D721Med (cell line): ENCODE results near the gene ARRB1.

Experiments used
- DNase-seq: peaks from one replicate; pipeline ENCODE4 v3.0.0; 2011; ENCODE audit warnings: low spot score; ENCODE audit not compliant: insufficient read length
- FAIRE-seq: peaks from 2 replicates; lab custom pipeline; 2011; peaks lifted over from hg19 to GRCh38; lab: Jason Lieb, UNC
- TF ChIP-seq, protein P1 (sequence below): IDR thresholded peaks from 2 replicates; pipeline ENCODE4 v1.5.1; 2012; ENCODE audit warnings: mild to moderate bottlenecking, control low read depth; ENCODE audit not compliant: insufficient read depth; ENCODE audit errors: missing control alignments

ARRB1 gene

DNA sequence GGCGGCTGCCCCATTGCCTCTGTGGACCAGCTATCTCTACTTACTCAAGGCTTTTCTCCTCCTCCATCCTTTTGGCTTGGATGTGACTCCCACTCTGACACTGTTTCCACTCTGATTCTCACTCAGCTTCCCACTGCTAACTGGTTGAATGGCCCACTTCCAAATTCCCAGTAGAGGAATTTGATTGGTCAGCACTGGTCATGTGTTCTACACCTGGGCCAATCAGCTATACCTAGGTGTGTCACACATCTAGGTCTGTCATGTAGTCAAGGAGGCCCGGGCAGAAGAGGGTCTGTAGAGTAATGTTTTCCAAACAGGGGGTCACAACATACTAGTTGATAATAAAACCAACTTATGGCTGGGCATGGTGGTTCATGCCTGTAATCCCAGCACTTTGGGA lies 57.6 kb downstream of the ARRB1 start:
- no peak for FAIRE-seq
- TF ChIP-seq, protein P1, sequence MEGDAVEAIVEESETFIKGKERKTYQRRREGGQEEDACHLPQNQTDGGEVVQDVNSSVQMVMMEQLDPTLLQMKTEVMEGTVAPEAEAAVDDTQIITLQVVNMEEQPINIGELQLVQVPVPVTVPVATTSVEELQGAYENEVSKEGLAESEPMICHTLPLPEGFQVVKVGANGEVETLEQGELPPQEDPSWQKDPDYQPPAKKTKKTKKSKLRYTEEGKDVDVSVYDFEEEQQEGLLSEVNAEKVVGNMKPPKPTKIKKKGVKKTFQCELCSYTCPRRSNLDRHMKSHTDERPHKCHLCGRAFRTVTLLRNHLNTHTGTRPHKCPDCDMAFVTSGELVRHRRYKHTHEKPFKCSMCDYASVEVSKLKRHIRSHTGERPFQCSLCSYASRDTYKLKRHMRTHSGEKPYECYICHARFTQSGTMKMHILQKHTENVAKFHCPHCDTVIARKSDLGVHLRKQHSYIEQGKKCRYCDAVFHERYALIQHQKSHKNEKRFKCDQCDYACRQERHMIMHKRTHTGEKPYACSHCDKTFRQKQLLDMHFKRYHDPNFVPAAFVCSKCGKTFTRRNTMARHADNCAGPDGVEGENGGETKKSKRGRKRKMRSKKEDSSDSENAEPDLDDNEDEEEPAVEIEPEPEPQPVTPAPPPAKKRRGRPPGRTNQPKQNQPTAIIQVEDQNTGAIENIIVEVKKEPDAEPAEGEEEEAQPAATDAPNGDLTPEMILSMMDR: no peak
- DNase-seq: no peak

DNA sequence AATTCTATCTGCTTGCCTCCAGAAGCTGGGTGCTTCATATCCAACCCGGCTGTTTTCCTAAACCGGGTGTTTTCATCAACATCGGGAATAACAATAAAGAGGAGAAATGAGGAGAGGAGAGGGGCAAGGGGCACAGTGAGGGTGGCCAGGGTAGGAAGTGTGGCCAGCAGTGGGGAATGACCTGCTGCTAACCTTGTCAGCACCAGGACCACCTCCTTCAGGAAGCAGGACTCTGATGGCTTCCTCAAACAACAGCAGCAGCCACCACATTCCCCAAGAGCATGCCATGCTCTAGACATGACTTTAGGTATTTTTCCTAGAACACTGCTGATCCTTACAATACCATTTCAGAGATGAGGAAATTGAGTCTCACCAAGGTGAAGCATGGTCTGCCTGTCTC lies 58.5 kb downstream of the ARRB1 start:
- FAIRE-seq (no peak), DNase-seq (no peak)
- TF ChIP-seq, protein P1: no peak

DNA sequence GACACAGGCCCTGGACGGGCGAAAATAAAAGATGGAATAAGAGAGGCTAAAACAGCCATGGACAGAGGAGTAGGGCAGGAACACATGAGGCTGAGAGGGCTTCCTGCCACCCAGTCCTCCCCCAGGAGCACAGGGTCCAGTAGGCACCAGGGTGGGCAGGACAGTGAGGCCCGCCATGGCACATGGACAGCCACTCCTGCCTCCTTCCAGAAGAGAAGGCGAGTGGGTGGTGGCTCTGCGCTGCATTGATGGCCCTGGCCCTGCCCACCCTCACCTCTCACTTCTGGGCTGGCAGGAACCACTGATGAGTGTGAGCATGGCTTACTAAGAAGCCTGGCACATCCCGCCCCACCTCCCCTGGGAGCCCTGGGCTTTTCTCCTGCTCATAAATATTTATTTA lies 59.7 kb downstream of the ARRB1 start:
- DNase-seq (no peak), FAIRE-seq (no peak)
- TF ChIP-seq, protein P1: no peak

DNA sequence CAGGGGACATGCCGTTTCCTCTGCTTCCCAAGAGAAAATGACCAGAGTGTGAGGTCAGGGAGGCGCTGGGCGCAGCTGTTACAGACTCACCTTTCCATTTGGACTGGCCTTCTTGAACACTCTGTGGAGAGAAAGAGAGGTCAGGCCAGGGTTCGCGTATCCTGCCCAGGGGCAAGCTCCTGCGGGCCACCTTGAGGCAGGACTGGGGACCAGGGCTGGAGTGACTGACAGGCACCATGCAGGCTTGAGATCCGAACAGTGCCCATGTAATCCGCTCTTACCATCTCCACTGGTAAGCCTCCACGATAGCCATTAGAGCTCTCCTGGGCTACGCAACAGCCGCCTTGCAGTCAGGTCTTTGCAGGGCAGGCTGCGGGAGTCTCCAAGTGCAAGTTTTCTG lies 61.5 kb downstream of the ARRB1 start:
- no peak for DNase-seq
- TF ChIP-seq, protein P1: no peak
- no peak for FAIRE-seq

- TF ChIP-seq, protein P1: no peak
- DNase-seq (no peak), FAIRE-seq (no peak)
Observed at GRCh38 chr11:75289511-75289760, 62.0 kb downstream of the ARRB1 start.

GRCh38 chr11:75287579-75287978 lies 63.9 kb downstream of the ARRB1 start:
- TF ChIP-seq, protein P1: no peak
- FAIRE-seq: no peak
- no peak for DNase-seq

DNA sequence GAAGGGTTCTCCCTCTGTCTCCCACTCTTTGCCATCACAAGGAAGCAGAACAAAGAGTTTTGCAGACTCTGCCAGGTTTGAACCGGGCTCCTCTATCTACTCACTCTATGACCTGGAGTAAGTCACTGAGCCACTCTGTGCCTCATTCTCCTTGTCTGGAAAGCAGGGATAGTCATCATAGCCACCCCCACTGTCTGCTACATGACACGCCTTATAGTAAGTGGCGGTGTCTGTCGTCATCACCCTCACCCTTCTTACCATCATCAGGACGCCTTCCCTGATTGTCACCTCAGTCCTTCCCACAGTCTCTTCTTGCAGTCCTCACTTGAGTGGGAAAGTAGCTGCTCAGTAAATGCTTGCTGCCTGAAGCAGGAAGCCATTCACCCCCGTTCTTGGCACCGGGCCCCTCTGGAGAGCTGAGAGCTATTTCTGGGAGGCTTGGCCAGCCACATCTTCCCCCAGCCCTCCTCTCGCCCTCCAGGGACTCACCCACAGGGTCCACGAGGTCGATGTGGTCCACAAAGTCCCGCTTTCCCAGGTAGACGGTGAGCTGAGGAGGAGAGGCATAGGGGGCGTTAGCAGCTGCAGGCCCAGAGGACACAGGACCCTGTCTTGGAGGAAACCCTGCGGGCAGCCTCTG lies 64.5 kb downstream of the ARRB1 start:
- FAIRE-seq (no peak), DNase-seq (no peak)
- TF ChIP-seq, protein P1: no peak
